ENCODE data around the gene NXNL1.
"Not testable (repeated sequence)": the region's sequence is repeated elsewhere in the genome, so short reads cannot be mapped to it uniquely, and the experiment has no call there.

NXNL1 gene

GRCh38 chr19:17460372-17461230 lies at the start of gene NXNL1:
Gene NXNL1, minus strand, starts transcription at chr19:17460926. Its CDS starts 57 bp downstream, at chr19:17460869.
- DNase-seq (ENCODE audit: low read depth) = no peak

- DNase-seq (ENCODE audit: low read depth) = not testable (repeated sequence)
Observed at GRCh38 chr19:17508558-17508933, 47.8 kb upstream of the NXNL1 start.

GRCh38 chr19:17506745-17507144 lies 46.0 kb upstream of the NXNL1 start:
- no peak for DNase-seq (ENCODE audit: low read depth)

GRCh38 chr19:17505223-17505622 lies 44.5 kb upstream of the NXNL1 start:
- DNase-seq (ENCODE audit: low read depth) = no peak

GRCh38 chr19:17504456-17504855 lies 43.7 kb upstream of the NXNL1 start:
- DNase-seq (ENCODE audit: low read depth) = no peak

GRCh38 chr19:17504030-17504429 lies 43.3 kb upstream of the NXNL1 start:
- no peak for DNase-seq (ENCODE audit: low read depth)

GRCh38 chr19:17503240-17503639 lies 42.5 kb upstream of the NXNL1 start:
- no peak for DNase-seq (ENCODE audit: low read depth)

GRCh38 chr19:17500447-17501198 lies 39.9 kb upstream of the NXNL1 start:
- no peak for DNase-seq (ENCODE audit: low read depth)

GRCh38 chr19:17499648-17500446 lies 39.1 kb upstream of the NXNL1 start:
- DNase-seq (ENCODE audit: low read depth) = no peak

GRCh38 chr19:17499025-17499424 lies 38.3 kb upstream of the NXNL1 start:
- DNase-seq (ENCODE audit: low read depth) = not testable (repeated sequence)

- DNase-seq (ENCODE audit: low read depth) = no peak
Observed at GRCh38 chr19:17497149-17497798, 36.5 kb upstream of the NXNL1 start.

GRCh38 chr19:17496337-17496997 lies 35.7 kb upstream of the NXNL1 start:
- peak; percentile 74 for DNase-seq (ENCODE audit: low read depth)

GRCh38 chr19:17495639-17496296 lies 35.0 kb upstream of the NXNL1 start:
- no peak for DNase-seq (ENCODE audit: low read depth)

GRCh38 chr19:17491287-17491686 lies 30.6 kb upstream of the NXNL1 start:
- DNase-seq (ENCODE audit: low read depth) = no peak

- DNase-seq (ENCODE audit: low read depth) = no peak
Observed at GRCh38 chr19:17490411-17490810, 29.7 kb upstream of the NXNL1 start.

GRCh38 chr19:17489392-17490030 lies 28.8 kb upstream of the NXNL1 start:
- no peak for DNase-seq (ENCODE audit: low read depth)

- DNase-seq (ENCODE audit: low read depth) = peak; percentile 69
Observed at GRCh38 chr19:17488593-17489391, 28.1 kb upstream of the NXNL1 start.

GRCh38 chr19:17487284-17488121 lies 26.8 kb upstream of the NXNL1 start:
- no peak for DNase-seq (ENCODE audit: low read depth)
